ENCODE data around the gene NPTX1. TPM values are rescaled to one million over a fixed set of nuclear protein-coding genes. Genes with fewer than 3 reads are reported as not detected.

The NPTX1 gene
- total and polyA plus RNA-seq, 2 of the 13 experiments (the other 11 are each of a cell fraction or from before 2014, with no cell fraction given), result 0.01 TPM; not detected in 1

DNA sequence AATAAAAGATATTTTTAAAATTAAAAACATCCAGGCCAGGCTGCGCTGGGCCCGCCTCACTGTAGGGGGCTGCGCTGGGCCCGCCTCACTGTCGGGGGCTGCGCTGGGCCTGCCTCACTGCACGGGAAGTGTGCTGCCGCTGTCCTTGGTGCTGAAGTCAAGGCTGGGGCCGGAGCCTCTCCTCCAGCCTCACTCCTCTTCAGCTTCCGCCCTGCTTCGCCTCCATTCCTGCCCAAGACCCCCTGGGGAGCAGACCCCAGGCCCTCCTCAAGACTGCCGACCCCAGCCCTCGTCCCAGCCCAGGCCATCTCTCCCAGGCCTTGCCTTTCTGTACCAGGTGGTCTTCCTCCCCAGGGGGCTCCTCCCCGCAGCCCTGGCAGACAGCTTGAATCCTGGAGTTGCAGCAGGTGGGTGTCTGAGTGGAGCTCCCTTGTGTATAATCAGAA is 35.3 kb downstream of the NPTX1 start (continued):
- TF ChIP-seq REPIN1 (CRISPR knock-in tag; IDR thresholded peaks at IDR 0.05; ENCODE audit: borderline replicate concordance, low read depth) (no peak), THYN1 (CRISPR knock-in tag; IDR thresholded peaks at IDR 0.05; ENCODE audit: borderline replicate concordance, low read depth) (no peak), AGO2 (optimal IDR thresholded peaks at IDR 0.05; ENCODE audit: low read depth, low read length) (no peak), ZNF570 (CRISPR knock-in tag; IDR thresholded peaks at IDR 0.05; ENCODE audit: borderline replicate concordance) (no peak), ELK4 (CRISPR knock-in tag; IDR thresholded peaks at IDR 0.05; ENCODE audit: borderline replicate concordance) (peak; percentile 84; the same call in 1 of the 2 replicates), BCL3 (CRISPR knock-in tag; IDR thresholded peaks at IDR 0.05) (peak; percentile 71; the same call in 1 of the 2 replicates), STAG1 (CRISPR knock-in tag; IDR thresholded peaks at IDR 0.05) (0 out of 2 replicates have a peak, but pooled peaks have one; percentile 20), ZNF772 (CRISPR knock-in tag; IDR thresholded peaks at IDR 0.05) (peak; percentile 97; the same call in 1 of the 2 replicates), CREM (IDR thresholded peaks at IDR 0.05) (no peak), CREM (CRISPR knock-in tag; IDR thresholded peaks at IDR 0.05) (no peak), ZNF607 (CRISPR knock-in tag; IDR thresholded peaks at IDR 0.05; ENCODE audit: borderline replicate concordance) (peak; percentile 88), ZNF274 (CRISPR knock-in tag; IDR thresholded peaks at IDR 0.05) (peak; percentile 83; the same call in 1 of the 2 replicates), ZNF343 (CRISPR knock-in tag; IDR thresholded peaks at IDR 0.05) (0 out of 2 replicates have a peak, but pooled peaks have one; percentile 62), ZNF224 (CRISPR knock-in tag; IDR thresholded peaks at IDR 0.05) (no peak), KDM5A (IDR thresholded peaks at IDR 0.05; ENCODE audit: borderline replicate concordance, low read length) (no peak), ZNF841 (CRISPR knock-in tag; IDR thresholded peaks at IDR 0.05; ENCODE audit: borderline replicate concordance) (peak; percentile 54; the same call in 1 of the 2 replicates), KDM4B (CRISPR knock-in tag; IDR thresholded peaks at IDR 0.05) (peak; percentile 97), NFYC (CRISPR knock-in tag; IDR thresholded peaks at IDR 0.05) (peak; percentile 38; the same call in 1 of the 2 replicates), GATAD2A (CRISPR knock-in tag; IDR thresholded peaks at IDR 0.05) (peak; percentile 42; the same call in 1 of the 2 replicates)
- TF ChIP-seq, protein P1, sequence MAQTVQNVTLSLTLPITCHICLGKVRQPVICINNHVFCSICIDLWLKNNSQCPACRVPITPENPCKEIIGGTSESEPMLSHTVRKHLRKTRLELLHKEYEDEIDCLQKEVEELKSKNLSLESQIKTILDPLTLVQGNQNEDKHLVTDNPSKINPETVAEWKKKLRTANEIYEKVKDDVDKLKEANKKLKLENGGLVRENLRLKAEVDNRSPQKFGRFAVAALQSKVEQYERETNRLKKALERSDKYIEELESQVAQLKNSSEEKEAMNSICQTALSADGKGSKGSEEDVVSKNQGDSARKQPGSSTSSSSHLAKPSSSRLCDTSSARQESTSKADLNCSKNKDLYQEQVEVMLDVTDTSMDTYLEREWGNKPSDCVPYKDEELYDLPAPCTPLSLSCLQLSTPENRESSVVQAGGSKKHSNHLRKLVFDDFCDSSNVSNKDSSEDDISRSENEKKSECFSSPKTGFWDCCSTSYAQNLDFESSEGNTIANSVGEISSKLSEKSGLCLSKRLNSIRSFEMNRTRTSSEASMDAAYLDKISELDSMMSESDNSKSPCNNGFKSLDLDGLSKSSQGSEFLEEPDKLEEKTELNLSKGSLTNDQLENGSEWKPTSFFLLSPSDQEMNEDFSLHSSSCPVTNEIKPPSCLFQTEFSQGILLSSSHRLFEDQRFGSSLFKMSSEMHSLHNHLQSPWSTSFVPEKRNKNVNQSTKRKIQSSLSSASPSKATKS (CRISPR knock-in tag; IDR thresholded peaks at IDR 0.05), result no peak
- TF ChIP-seq, protein P2, sequence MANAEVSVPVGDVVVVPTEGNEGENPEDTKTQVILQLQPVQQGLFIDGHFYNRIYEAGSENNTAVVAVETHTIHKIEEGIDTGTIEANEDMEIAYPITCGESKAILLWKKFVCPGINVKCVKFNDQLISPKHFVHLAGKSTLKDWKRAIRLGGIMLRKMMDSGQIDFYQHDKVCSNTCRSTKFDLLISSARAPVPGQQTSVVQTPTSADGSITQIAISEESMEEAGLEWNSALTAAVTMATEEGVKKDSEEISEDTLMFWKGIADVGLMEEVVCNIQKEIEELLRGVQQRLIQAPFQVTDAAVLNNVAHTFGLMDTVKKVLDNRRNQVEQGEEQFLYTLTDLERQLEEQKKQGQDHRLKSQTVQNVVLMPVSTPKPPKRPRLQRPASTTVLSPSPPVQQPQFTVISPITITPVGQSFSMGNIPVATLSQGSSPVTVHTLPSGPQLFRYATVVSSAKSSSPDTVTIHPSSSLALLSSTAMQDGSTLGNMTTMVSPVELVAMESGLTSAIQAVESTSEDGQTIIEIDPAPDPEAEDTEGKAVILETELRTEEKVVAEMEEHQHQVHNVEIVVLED (CRISPR knock-in tag; IDR thresholded peaks at IDR 0.05; ENCODE audit: borderline replicate concordance), result no peak
- TF ChIP-seq, protein P3, sequence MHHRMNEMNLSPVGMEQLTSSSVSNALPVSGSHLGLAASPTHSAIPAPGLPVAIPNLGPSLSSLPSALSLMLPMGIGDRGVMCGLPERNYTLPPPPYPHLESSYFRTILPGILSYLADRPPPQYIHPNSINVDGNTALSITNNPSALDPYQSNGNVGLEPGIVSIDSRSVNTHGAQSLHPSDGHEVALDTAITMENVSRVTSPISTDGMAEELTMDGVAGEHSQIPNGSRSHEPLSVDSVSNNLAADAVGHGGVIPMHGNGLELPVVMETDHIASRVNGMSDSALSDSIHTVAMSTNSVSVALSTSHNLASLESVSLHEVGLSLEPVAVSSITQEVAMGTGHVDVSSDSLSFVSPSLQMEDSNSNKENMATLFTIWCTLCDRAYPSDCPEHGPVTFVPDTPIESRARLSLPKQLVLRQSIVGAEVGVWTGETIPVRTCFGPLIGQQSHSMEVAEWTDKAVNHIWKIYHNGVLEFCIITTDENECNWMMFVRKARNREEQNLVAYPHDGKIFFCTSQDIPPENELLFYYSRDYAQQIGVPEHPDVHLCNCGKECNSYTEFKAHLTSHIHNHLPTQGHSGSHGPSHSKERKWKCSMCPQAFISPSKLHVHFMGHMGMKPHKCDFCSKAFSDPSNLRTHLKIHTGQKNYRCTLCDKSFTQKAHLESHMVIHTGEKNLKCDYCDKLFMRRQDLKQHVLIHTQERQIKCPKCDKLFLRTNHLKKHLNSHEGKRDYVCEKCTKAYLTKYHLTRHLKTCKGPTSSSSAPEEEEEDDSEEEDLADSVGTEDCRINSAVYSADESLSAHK (CRISPR knock-in tag; IDR thresholded peaks at IDR 0.05; ENCODE audit: borderline replicate concordance), result peak; percentile 88; the same call in 1 of the 2 replicates
